ENCODE measurements around the gene TP53I3. TPM values are rescaled to one million over a fixed set of nuclear protein-coding genes. Genes with fewer than 3 reads are reported as not detected.

Gene TP53I3
- total RNA-seq, 1 experiment from 2014 or later, result 20.1 TPM

- H3K27me3 ChIP-seq (ENCODE audit: insufficient read depth, low read length), result no peaks in the 10 kb centered on the region
- H3K4me1 ChIP-seq (ENCODE audit: control insufficient read depth in 1 of 2, insufficient read depth in 2 of 2, low read length in 2 of 2), result no peaks in the 10 kb centered on the region
- H3K27ac ChIP-seq (ENCODE audit: low read depth, low read length), result no peak overlapping the region
- intact Hi-C loops (cut with micrococcal nuclease), result no loop called here
- H3K9me3 ChIP-seq (ENCODE audit: control insufficient read depth in 1 of 2, insufficient read depth in 1 of 2, low read depth in 1 of 2, low read length in 2 of 2), result no peaks in the 10 kb centered on the region
- ChIA-PET RAD21 (ENCODE audit: low non-redundant PET in 1 of 2, low total read pairs in 2 of 2, uncharacterized antibody in 2 of 2, unreplicated experiment in 2 of 2) (no interaction called here), CTCF (interaction anchor here (2.0 kb wide), 1 partner anchor 18 kb away, joined by 8 read pairs; the partner anchor contains the start of gene TP53I3), POLR2A (no interaction called here)
- no peaks in the 10 kb centered on the region for H3K79me2 ChIP-seq (ENCODE audit: insufficient read depth, low read length)
- no peak for TF ChIP-seq SRF (IDR thresholded peaks at IDR 0.05; ENCODE audit: low read depth)
- no peak for TF ChIP-seq CTCF (IDR thresholded peaks at IDR 0.05 in 2 of 3, conservative IDR thresholded peaks at IDR 0.05 in 1 of 3; ENCODE audit: borderline replicate concordance in 1 of 3, insufficient read depth in 1 of 3, low read depth in 2 of 3, low read length in 2 of 3)
- no peak for TF ChIP-seq TCF7L2 (IDR thresholded peaks at IDR 0.05; ENCODE audit: borderline replicate concordance, extremely low read depth, insufficient read depth, insufficient read length)
- no peak for TF ChIP-seq EZH2 (IDR thresholded peaks at IDR 0.05)
- TF ChIP-seq YY1 (IDR thresholded peaks at IDR 0.05; ENCODE audit: extremely low read depth, insufficient replicate concordance, low read depth, low read length), result no peak
- TF ChIP-seq EZH2phosphoT487 (IDR thresholded peaks at IDR 0.05; ENCODE audit: borderline replicate concordance), result no peak
- no peak for TF ChIP-seq POLR2A (IDR thresholded peaks at IDR 0.05; ENCODE audit: borderline replicate concordance, extremely low read depth, insufficient read depth, insufficient read length)
- no peak for TF ChIP-seq EGR1 (IDR thresholded peaks at IDR 0.05; ENCODE audit: low read depth)
- TF ChIP-seq CEBPB (IDR thresholded peaks at IDR 0.05; ENCODE audit: low read depth), result no peak
- no peak for DNase-seq (ENCODE audit: low read depth, low spot score)
- H3K9ac ChIP-seq (ENCODE audit: low read length), result no peak overlapping the region
- H3K4me3 ChIP-seq (replicated peaks in 1 of 2; ENCODE audit: low read depth in 1 of 2, low read length in 2 of 2), result no peak overlapping the region
- H3K4me2 ChIP-seq (ENCODE audit: low read length), result no peak overlapping the region
- H3K9me2 ChIP-seq (ENCODE audit: insufficient read depth), result no peaks in the 10 kb centered on the region
- H2AFZ ChIP-seq (ENCODE audit: low read depth, low read length, poor library complexity, severe bottlenecking), result no peak overlapping the region
- no peaks in the 10 kb centered on the region for H4K20me1 ChIP-seq (ENCODE audit: insufficient read depth)
- no peaks in the 10 kb centered on the region for H3K36me3 ChIP-seq (ENCODE audit: control insufficient read depth in 1 of 2, insufficient read depth in 2 of 2, low read length in 2 of 2)
- no TSS peak for BruUV-seq (replicated peaks)
- ATAC-seq, result no peak
Observed at GRCh38 chr2:24102677-24103076, 18.0 kb upstream of the TP53I3 start.
